Measurements from ENCODE around the gene SLC30A9.

SLC30A9 gene

DNA sequence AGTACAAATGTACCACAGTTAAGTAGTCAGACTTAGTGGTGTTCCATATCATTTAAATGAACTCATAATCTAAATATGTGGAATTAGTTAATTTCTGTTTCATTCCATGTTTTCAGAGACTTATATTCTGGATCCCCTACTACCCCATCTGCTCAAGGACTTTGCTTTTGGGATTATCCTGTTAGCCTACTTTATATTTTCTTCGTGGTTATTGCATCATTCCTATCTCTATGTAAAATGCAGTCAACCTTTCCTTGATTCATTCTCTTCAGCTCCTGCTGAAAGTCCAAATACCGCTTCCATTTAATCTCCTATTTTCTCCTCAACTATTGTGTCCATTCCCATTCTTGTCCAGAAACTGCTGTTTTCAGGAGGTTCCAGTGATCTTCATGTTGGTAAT lies 25.1 kb downstream of the SLC30A9 start:
- Mint-ChIP-seq H3K27me3 (ENCODE audit: low read depth) (no peaks in the 10 kb centered on the region), H3K4me1 (peaks cover 3% of the 10 kb centered on the region), H3K9me3 (no peaks in the 10 kb centered on the region), H3K27ac (no peak overlapping the region), H3K36me3 (ENCODE audit: low read depth) (peaks cover 39% of the 10 kb centered on the region), H3K4me3 (no peak overlapping the region)
- TF ChIP-seq, protein P1, sequence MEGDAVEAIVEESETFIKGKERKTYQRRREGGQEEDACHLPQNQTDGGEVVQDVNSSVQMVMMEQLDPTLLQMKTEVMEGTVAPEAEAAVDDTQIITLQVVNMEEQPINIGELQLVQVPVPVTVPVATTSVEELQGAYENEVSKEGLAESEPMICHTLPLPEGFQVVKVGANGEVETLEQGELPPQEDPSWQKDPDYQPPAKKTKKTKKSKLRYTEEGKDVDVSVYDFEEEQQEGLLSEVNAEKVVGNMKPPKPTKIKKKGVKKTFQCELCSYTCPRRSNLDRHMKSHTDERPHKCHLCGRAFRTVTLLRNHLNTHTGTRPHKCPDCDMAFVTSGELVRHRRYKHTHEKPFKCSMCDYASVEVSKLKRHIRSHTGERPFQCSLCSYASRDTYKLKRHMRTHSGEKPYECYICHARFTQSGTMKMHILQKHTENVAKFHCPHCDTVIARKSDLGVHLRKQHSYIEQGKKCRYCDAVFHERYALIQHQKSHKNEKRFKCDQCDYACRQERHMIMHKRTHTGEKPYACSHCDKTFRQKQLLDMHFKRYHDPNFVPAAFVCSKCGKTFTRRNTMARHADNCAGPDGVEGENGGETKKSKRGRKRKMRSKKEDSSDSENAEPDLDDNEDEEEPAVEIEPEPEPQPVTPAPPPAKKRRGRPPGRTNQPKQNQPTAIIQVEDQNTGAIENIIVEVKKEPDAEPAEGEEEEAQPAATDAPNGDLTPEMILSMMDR (IDR thresholded peaks at IDR 0.05; ENCODE audit: unreplicated experiment in 3 of 3): no peak

DNA sequence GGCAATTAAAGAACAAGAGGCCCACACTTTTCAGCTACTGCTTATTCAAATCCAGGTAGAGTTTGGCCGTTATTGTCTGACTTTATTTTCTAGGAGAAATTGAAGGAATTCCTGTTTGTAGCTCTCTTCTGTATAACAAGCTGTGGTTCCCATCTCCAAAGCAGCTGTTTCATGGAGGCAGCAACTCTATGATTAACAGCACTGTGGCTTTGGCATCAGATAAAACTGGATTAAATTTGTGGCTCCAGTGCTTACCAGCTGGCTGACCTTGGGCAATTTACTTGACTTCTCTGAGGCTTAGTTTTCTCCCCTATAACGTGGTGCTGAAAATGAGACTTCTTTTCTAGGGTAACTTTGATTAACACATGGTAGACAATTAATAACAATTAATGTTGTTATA lies 28.1 kb downstream of the SLC30A9 start:
- TF ChIP-seq, protein P1 (IDR thresholded peaks at IDR 0.05; ENCODE audit: unreplicated experiment in 3 of 3): no peak
- Mint-ChIP-seq H3K27ac (no peak overlapping the region), H3K9me3 (no peaks in the 10 kb centered on the region), H3K36me3 (ENCODE audit: low read depth) (peaks cover 38% of the 10 kb centered on the region), H3K4me1 (peaks cover 3% of the 10 kb centered on the region), H3K27me3 (ENCODE audit: low read depth) (no peaks in the 10 kb centered on the region), H3K4me3 (no peak overlapping the region)

DNA sequence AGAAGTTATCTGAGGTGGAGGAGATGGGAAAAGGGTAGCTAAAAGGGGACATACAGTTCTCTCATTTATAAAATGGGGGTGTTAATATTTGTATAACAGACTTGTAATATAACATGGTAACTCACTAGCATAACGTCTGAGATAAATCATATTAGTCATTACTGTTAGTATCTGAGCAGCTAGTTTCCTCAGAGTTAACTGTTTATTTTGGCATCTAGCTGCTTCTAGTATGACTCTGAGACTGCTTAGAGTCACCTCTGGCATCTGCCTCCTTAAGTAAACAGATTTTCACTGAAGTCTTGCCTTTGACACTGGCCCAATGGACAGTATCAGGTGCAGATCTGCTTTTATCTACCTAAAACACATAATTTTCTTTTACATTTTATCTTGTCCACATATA lies 58.1 kb downstream of the SLC30A9 start:
- TF ChIP-seq, protein P1 (IDR thresholded peaks at IDR 0.05; ENCODE audit: unreplicated experiment in 3 of 3): no peak
- no peak overlapping the region for H3K27ac Mint-ChIP-seq
- H3K4me3 Mint-ChIP-seq: no peak overlapping the region
- peaks cover 88% of the 10 kb centered on the region for H3K36me3 Mint-ChIP-seq (ENCODE audit: low read depth)
- peaks cover 29% of the 10 kb centered on the region for H3K9me3 Mint-ChIP-seq
- no peaks in the 10 kb centered on the region for H3K4me1 Mint-ChIP-seq
- H3K27me3 Mint-ChIP-seq (ENCODE audit: low read depth): no peaks in the 10 kb centered on the region

DNA sequence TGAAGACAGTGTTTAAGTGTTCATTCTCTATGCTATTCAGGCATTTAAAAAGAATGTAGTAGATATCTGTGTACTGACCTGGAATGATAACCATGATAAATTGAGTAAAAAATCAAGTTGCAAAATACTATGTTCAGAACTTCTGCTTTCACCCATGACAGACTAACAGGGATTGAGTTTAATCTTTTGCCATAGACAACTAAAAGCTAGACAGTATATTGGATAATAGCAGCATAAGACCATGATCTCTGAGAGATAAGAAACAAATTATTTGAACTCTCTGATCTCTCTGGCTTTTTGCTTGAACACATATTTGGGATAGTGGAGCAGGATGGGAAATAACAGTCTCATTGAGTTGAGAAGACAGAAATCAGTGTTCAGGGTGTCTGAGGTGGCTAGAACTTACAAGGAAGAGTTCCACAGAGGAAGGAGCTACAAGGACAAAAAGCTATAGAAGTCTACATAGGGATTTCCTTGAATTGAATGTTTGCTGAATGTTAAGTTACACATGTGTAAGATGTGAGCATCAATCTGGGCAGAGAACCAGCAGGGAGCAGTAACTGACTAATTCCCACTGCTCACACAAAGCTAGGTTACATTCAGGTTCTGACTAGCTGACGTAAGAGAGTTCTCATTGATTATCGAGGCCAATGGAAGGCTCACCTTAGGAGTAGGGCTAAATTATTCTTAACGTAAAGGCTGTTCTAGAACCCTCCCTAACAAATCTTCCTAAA lies 60.4 kb downstream of the SLC30A9 start:
- no peaks in the 10 kb centered on the region for H3K4me1 Mint-ChIP-seq
- no peak overlapping the region for H3K4me3 Mint-ChIP-seq
- no peak overlapping the region for H3K27ac Mint-ChIP-seq
- peaks cover 81% of the 10 kb centered on the region for H3K36me3 Mint-ChIP-seq (ENCODE audit: low read depth)
- H3K9me3 Mint-ChIP-seq: peaks cover 9% of the 10 kb centered on the region
- TF ChIP-seq, protein P1 (IDR thresholded peaks at IDR 0.05; ENCODE audit: unreplicated experiment in 3 of 3): no peak
- H3K27me3 Mint-ChIP-seq (ENCODE audit: low read depth): no peaks in the 10 kb centered on the region

DNA sequence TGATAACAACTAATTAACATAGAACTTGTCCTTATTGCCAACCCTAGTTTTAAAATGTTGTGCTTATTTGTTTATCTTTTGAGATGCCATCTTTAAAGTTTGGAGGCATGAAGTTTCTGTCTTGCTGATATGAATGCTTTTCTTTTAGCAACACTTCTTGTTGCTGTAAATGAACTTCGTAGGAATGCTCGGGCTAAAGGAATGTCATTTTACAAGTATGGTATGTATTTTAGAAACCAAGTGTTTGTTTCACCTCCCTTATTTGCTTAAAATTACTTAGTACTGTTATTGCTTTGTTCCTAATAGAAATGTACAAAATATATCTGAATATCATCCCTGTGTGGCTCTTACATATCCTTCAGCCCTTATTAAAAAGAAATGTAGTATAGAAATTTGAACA lies 76.1 kb downstream of the SLC30A9 start:
- no peak overlapping the region for H3K27ac Mint-ChIP-seq
- H3K9me3 Mint-ChIP-seq: no peaks in the 10 kb centered on the region
- H3K4me3 Mint-ChIP-seq: no peak overlapping the region
- TF ChIP-seq, protein P1 (IDR thresholded peaks at IDR 0.05; ENCODE audit: unreplicated experiment in 3 of 3): no peak
- peaks cover 24% of the 10 kb centered on the region for H3K36me3 Mint-ChIP-seq (ENCODE audit: low read depth)
- H3K4me1 Mint-ChIP-seq: no peaks in the 10 kb centered on the region
- H3K27me3 Mint-ChIP-seq (ENCODE audit: low read depth): no peaks in the 10 kb centered on the region

DNA sequence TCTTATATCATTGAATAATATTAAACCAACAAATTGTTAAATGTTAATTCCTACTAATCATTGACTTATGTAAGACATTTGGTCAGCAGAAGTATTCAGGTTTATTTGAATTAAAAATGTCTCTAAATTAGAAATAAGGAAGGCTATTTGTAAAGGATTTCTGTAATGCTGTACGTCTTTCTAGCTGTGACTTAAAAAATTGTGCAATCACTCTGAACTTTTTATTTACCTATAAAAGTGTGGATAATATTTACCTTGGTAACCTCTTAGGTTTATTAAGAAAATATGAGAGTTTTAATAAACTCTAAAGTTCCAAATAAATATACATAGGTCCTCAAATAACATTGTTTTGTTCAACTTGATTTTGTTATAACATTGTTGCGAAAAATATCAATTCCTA lies 76.9 kb downstream of the SLC30A9 start:
- TF ChIP-seq, protein P1 (IDR thresholded peaks at IDR 0.05; ENCODE audit: unreplicated experiment in 3 of 3): no peak
- Mint-ChIP-seq H3K36me3 (ENCODE audit: low read depth) (peaks cover 32% of the 10 kb centered on the region), H3K9me3 (no peaks in the 10 kb centered on the region), H3K27me3 (ENCODE audit: low read depth) (no peaks in the 10 kb centered on the region), H3K27ac (no peak overlapping the region), H3K4me3 (no peak overlapping the region), H3K4me1 (no peaks in the 10 kb centered on the region)
